Gastroesophageal sphincter (tissue), 4 donors: ENCODE measurements around the gene TFEB. TPM values are rescaled to one million over a fixed set of nuclear protein-coding genes. Genes with fewer than 3 reads are reported as not detected.

Source experiments
- ATAC-seq: fragments of 150-250 bp; one replicate; pipeline ENCODE4 v1.9.1; 2016; ENCODE audit warnings: mild to moderate bottlenecking, moderate library complexity
- H3K27ac ChIP-seq, 4 donors: fragments of 200-600 bp; sonication (generic) in 3 of 4; 1 replicate in 3 of 4; 2 replicates in 1 of 4; pipeline ENCODE4 v1.5.1; 2016 to 2019
- H3K27me3 ChIP-seq: fragments of 200-600 bp; sonication (generic); one replicate; pipeline ENCODE4 v1.5.1; 2019
- H3K36me3 ChIP-seq, 2 donors: fragments of 200-600 bp; sonication (generic); one replicate each; pipeline ENCODE4 v1.5.1; 2019; ENCODE audit warnings: control low read depth in 1 of 2
- H3K4me1 ChIP-seq, 3 donors: fragments of 200-600 bp; sonication (generic); 1 replicate in 2 of 3; 2 replicates in 1 of 3; pipeline ENCODE4 v1.5.1; 2016 to 2019; ENCODE audit warnings: control low read depth in 2 of 3
- H3K4me3 ChIP-seq, 2 donors: fragments of 200-600 bp; sonication (generic); one replicate each; pipeline ENCODE4 v1.5.1; 2019; ENCODE audit warnings: mild to moderate bottlenecking in 1 of 2, moderate library complexity in 1 of 2
- H3K9me3 ChIP-seq, 3 donors: fragments of 200-600 bp; sonication (generic); one replicate each; pipeline ENCODE4 v1.5.1; 2017 to 2019; ENCODE audit warnings: control low read depth in 2 of 3
- CTCF ChIP-seq, 4 experiments: fragments of 200-600 bp in 2 of 4; fragments of 450-650 bp in 2 of 4; sonication (generic) in 1 of 4; IDR thresholded peaks; one replicate each; pipeline ENCODE4 v1.5.1; 2017 to 2019; ENCODE audit warnings: antibody characterized with exemption in 4 of 4, mild to moderate bottlenecking in 2 of 4, moderate library complexity in 2 of 4
- EP300 ChIP-seq: sonication (generic); formaldehyde crosslinking; IDR thresholded peaks from one replicate; pipeline ENCODE4 v1.6.1; 2017; ENCODE audit warnings: antibody characterized with exemption, mild to moderate bottlenecking
- POLR2A ChIP-seq, 2 donors: fragments of 450-650 bp; IDR thresholded peaks; one replicate each; pipeline ENCODE4 v1.6.1; 2017; ENCODE audit warnings: antibody characterized with exemption in 2 of 2, mild to moderate bottlenecking in 2 of 2, moderate library complexity in 1 of 2
- POLR2AphosphoS5 ChIP-seq: sonication (generic); formaldehyde crosslinking; IDR thresholded peaks from one replicate; pipeline ENCODE4 v1.6.1; 2017; ENCODE audit warnings: antibody characterized with exemption
- WGBS, 2 donors: methylation state at CpG; one replicate each; pipeline ENCODE4 v1.1.5; 2018; ENCODE audit warnings: low coverage in 1 of 2; 5-methylcytosine and 5-hydroxymethylcytosine counted together
- total RNA-seq, 4 donors: library from RNA; depleted of rRNA; stranded (reverse); fragments of >200 nt; gene quantifications; one replicate each; pipeline ENCODE4 v1.1.0, GENCODE V29; 2016

Gene TFEB
- total RNA-seq, 4 donors from 2014 or later = 16.6 to 42.8 (median 26.1) TPM

GRCh38 chr6:41677124-41677921 is 58.1 kb downstream of the TFEB start:
- Histone ChIP-seq H3K27me3 (peaks cover 17% of the 10 kb centered on the region), H3K36me3 (no peaks in the 10 kb centered on the region), H3K27ac (no peak overlapping the region), H3K4me1 (peaks cover 0 to 6% (median 0%) of the 10 kb centered on the region in 3 donors), H3K4me3 (no peak overlapping the region), H3K9me3 (no peaks in the 10 kb centered on the region)
- ATAC-seq = no peak
- TF ChIP-seq POLR2A (IDR thresholded peaks at IDR 0.05) = no peak
- no peak for TF ChIP-seq CTCF (IDR thresholded peaks at IDR 0.05)
- TF ChIP-seq EP300 = no peak
- TF ChIP-seq POLR2AphosphoS5 = no peak
- 79 to 100% methylated on average over 1 to 9 of the region's 25 CpGs for whole genome bisulfite sequencing, 2 donors

GRCh38 chr6:41676431-41676830 is 59.0 kb downstream of the TFEB start:
- Histone ChIP-seq H3K4me3 (no peak overlapping the region), H3K27ac (no peak overlapping the region), H3K36me3 (no peaks in the 10 kb centered on the region), H3K9me3 (no peaks in the 10 kb centered on the region), H3K27me3 (peaks cover 17% of the 10 kb centered on the region), H3K4me1 (no peaks in the 10 kb centered on the region)
- 88% methylated on average over 1 of the region's 5 CpGs; no CpG with 5 or more reads in 1 of the 2 donors for WGBS, 2 donors
- TF ChIP-seq POLR2A (IDR thresholded peaks at IDR 0.05) = no peak
- no peak for TF ChIP-seq CTCF (IDR thresholded peaks at IDR 0.05)
- TF ChIP-seq EP300 = no peak
- TF ChIP-seq POLR2AphosphoS5 = no peak
- ATAC-seq = no peak

GRCh38 chr6:41675992-41676391 is 59.4 kb downstream of the TFEB start:
- 85 to 92% methylated on average over 4 to 6 of the region's 6 CpGs for WGBS, 2 donors
- ATAC-seq = no peak
- H3K27me3 ChIP-seq = peaks cover 17% of the 10 kb centered on the region
- H3K36me3 ChIP-seq = no peaks in the 10 kb centered on the region
- no peaks in the 10 kb centered on the region for H3K9me3 ChIP-seq
- H3K4me1 ChIP-seq = no peaks in the 10 kb centered on the region
- H3K4me3 ChIP-seq = no peak overlapping the region
- TF ChIP-seq POLR2A (IDR thresholded peaks at IDR 0.05) (no peak), POLR2AphosphoS5 (no peak), CTCF (IDR thresholded peaks at IDR 0.05) (no peak), EP300 (no peak)
- no peak overlapping the region for H3K27ac ChIP-seq

GRCh38 chr6:41675176-41675775 is 60.1 kb downstream of the TFEB start:
- 78% methylated on average over 4 of the region's 6 CpGs; no CpG with 5 or more reads in 1 of the 2 donors for WGBS, 2 donors
- TF ChIP-seq POLR2AphosphoS5 = no peak
- Histone ChIP-seq H3K4me1 (no peaks in the 10 kb centered on the region), H3K4me3 (no peak overlapping the region), H3K9me3 (no peaks in the 10 kb centered on the region), H3K27ac (no peak overlapping the region), H3K27me3 (peaks cover 17% of the 10 kb centered on the region), H3K36me3 (no peaks in the 10 kb centered on the region)
- no peak for ATAC-seq

GRCh38 chr6:41674231-41675000 is 61.0 kb downstream of the TFEB start:
- Histone ChIP-seq H3K9me3 (no peaks in the 10 kb centered on the region), H3K27ac (no peak overlapping the region), H3K36me3 (no peaks in the 10 kb centered on the region), H3K27me3 (peaks cover 17% of the 10 kb centered on the region), H3K4me1 (no peaks in the 10 kb centered on the region), H3K4me3 (no peak overlapping the region)
- WGBS, 2 donors = 40 to 96% methylated on average over 1 to 4 of the region's 7 CpGs
- ATAC-seq = no peak
- no peak for TF ChIP-seq POLR2AphosphoS5
- TF ChIP-seq EP300 = no peak
- no peak for TF ChIP-seq CTCF (IDR thresholded peaks at IDR 0.05)
- TF ChIP-seq POLR2A (IDR thresholded peaks at IDR 0.05) = no peak
